Suprapubic skin (tissue), 4 donors: ENCODE measurements around the gene NOS1AP. TPM values are rescaled to one million over a fixed set of nuclear protein-coding genes. Genes with fewer than 3 reads are reported as not detected.

ENCODE experiments used
- DNase-seq, 2 donors: peaks; one replicate each; pipeline ENCODE4 v3.0.0-alpha.2; 2019; ENCODE audit warnings: low spot score in 2 of 2
- H3K27ac ChIP-seq: fragments of 200-600 bp; sonication (generic); one replicate; pipeline ENCODE4 v1.5.1; 2019
- H3K27me3 ChIP-seq: fragments of 200-600 bp; sonication (generic); one replicate; pipeline ENCODE4 v1.5.1; 2019
- H3K36me3 ChIP-seq: fragments of 200-600 bp; sonication (generic); one replicate; pipeline ENCODE4 v1.5.1; 2019
- H3K4me1 ChIP-seq: fragments of 200-600 bp; sonication (generic); one replicate; pipeline ENCODE4 v1.5.1; 2019
- H3K4me3 ChIP-seq: fragments of 200-600 bp; sonication (generic); one replicate; pipeline ENCODE4 v1.5.1; 2019; ENCODE audit warnings: mild to moderate bottlenecking
- H3K9me3 ChIP-seq: fragments of 200-600 bp; sonication (generic); one replicate; pipeline ENCODE4 v1.5.1; 2019
- CTCF ChIP-seq, 2 donors: fragments of 200-600 bp in 1 of 2; fragments of 450-650 bp in 1 of 2; sonication (generic) in 1 of 2; IDR thresholded peaks; one replicate each; pipeline ENCODE4 v1.5.1; 2016 to 2019; ENCODE audit warnings: antibody characterized with exemption in 2 of 2, mild to moderate bottlenecking in 1 of 2, moderate library complexity in 1 of 2
- EP300 ChIP-seq: sonication (generic); formaldehyde crosslinking; IDR thresholded peaks from one replicate; pipeline ENCODE4 v1.6.1; 2017; ENCODE audit warnings: antibody characterized with exemption
- POLR2A ChIP-seq, 2 donors: fragments of 450-650 bp; IDR thresholded peaks; one replicate each; pipeline ENCODE4 v1.6.1; 2017; ENCODE audit warnings: antibody characterized with exemption in 2 of 2, mild to moderate bottlenecking in 2 of 2, moderate library complexity in 2 of 2
- POLR2AphosphoS5 ChIP-seq, 3 donors: sonication (generic); formaldehyde crosslinking; IDR thresholded peaks; one replicate each; pipeline ENCODE4 v1.6.1; 2017; ENCODE audit warnings: antibody characterized with exemption in 3 of 3
- WGBS: methylation state at CpG from one replicate; pipeline ENCODE4 v1.1.5; 2018; 5-methylcytosine and 5-hydroxymethylcytosine counted together
- total RNA-seq, 4 donors: library from RNA; depleted of rRNA; stranded (reverse); fragments of >200 nt; gene quantifications; one replicate each; pipeline ENCODE4 v1.1.0, GENCODE V29; 2016

The NOS1AP gene
- total RNA-seq, 4 donors from 2014 or later, result 1.9 to 9.5 (median 3.3) TPM

GRCh38 chr1:162358928-162359327 is 289.4 kb downstream of the NOS1AP start:
- TF ChIP-seq POLR2A (IDR thresholded peaks at IDR 0.05), result no peak
- TF ChIP-seq CTCF (IDR thresholded peaks at IDR 0.05), result no peak
- no peak for TF ChIP-seq EP300
- no peak for TF ChIP-seq POLR2AphosphoS5 (IDR thresholded peaks at IDR 0.05)
- H3K27ac ChIP-seq, result no peak overlapping the region
- WGBS, result 81% methylated on average over 1 of the region's 1 CpG
- H3K4me1 ChIP-seq, result no peaks in the 10 kb centered on the region
- no peaks in the 10 kb centered on the region for H3K27me3 ChIP-seq
- H3K36me3 ChIP-seq, result no peaks in the 10 kb centered on the region
- DNase-seq, result no peak
- no peak overlapping the region for H3K4me3 ChIP-seq
- H3K9me3 ChIP-seq, result no peaks in the 10 kb centered on the region

- Histone ChIP-seq H3K36me3 (no peaks in the 10 kb centered on the region), H3K27ac (no peak overlapping the region), H3K4me1 (no peaks in the 10 kb centered on the region), H3K9me3 (no peaks in the 10 kb centered on the region), H3K27me3 (no peaks in the 10 kb centered on the region), H3K4me3 (no peak overlapping the region)
- TF ChIP-seq POLR2A (IDR thresholded peaks at IDR 0.05), result no peak
- no peak for TF ChIP-seq POLR2AphosphoS5 (IDR thresholded peaks at IDR 0.05)
- no peak for TF ChIP-seq CTCF (IDR thresholded peaks at IDR 0.05)
- no peak for TF ChIP-seq EP300
- no peak for DNase-seq
- WGBS, result 91% methylated on average over 10 of the region's 10 CpGs
Measured at GRCh38 chr1:162359523-162360236, 290.2 kb downstream of the NOS1AP start.

GRCh38 chr1:162360237-162360873 is 290.9 kb downstream of the NOS1AP start:
- H3K27ac ChIP-seq, result no peak overlapping the region
- no peak overlapping the region for H3K4me3 ChIP-seq
- WGBS, result 83% methylated on average over 10 of the region's 10 CpGs
- no peaks in the 10 kb centered on the region for H3K4me1 ChIP-seq
- no peaks in the 10 kb centered on the region for H3K27me3 ChIP-seq
- no peak for TF ChIP-seq POLR2AphosphoS5 (IDR thresholded peaks at IDR 0.05)
- no peak for DNase-seq
- H3K36me3 ChIP-seq, result no peaks in the 10 kb centered on the region
- no peaks in the 10 kb centered on the region for H3K9me3 ChIP-seq

GRCh38 chr1:162360874-162361260 is 291.4 kb downstream of the NOS1AP start:
- Histone ChIP-seq H3K9me3 (no peaks in the 10 kb centered on the region), H3K4me1 (no peaks in the 10 kb centered on the region), H3K36me3 (no peaks in the 10 kb centered on the region), H3K4me3 (no peak overlapping the region), H3K27ac (no peak overlapping the region), H3K27me3 (no peaks in the 10 kb centered on the region)
- TF ChIP-seq POLR2A (IDR thresholded peaks at IDR 0.05) (no peak), CTCF (IDR thresholded peaks at IDR 0.05) (no peak), EP300 (no peak), POLR2AphosphoS5 (IDR thresholded peaks at IDR 0.05) (no peak)
- no peak for DNase-seq
- WGBS, result 100% methylated on average over 4 of the region's 4 CpGs

GRCh38 chr1:162361349-162361748 is 291.9 kb downstream of the NOS1AP start:
- DNase-seq, result no peak
- no peaks in the 10 kb centered on the region for H3K9me3 ChIP-seq
- H3K36me3 ChIP-seq, result no peaks in the 10 kb centered on the region
- no peaks in the 10 kb centered on the region for H3K27me3 ChIP-seq
- 85% methylated on average over 5 of the region's 5 CpGs for WGBS
- peaks cover under 1% of the 10 kb centered on the region for H3K4me1 ChIP-seq
- TF ChIP-seq POLR2A (IDR thresholded peaks at IDR 0.05) (no peak), CTCF (IDR thresholded peaks at IDR 0.05) (no peak), POLR2AphosphoS5 (IDR thresholded peaks at IDR 0.05) (no peak), EP300 (no peak)
- no peak overlapping the region for H3K27ac ChIP-seq
- no peak overlapping the region for H3K4me3 ChIP-seq
